Measurements from ENCODE around the gene HDAC3. TPM values are rescaled to one million over a fixed set of nuclear protein-coding genes. Genes with fewer than 3 reads are reported as not detected.
A peak's percentile ranks its signal among the peaks of the same experiment; 100 is the strongest.

HDAC3 gene
- total RNA-seq, 6 experiments from 2014 or later, result 18.2 to 26.5 (median 23.3) TPM

DNA sequence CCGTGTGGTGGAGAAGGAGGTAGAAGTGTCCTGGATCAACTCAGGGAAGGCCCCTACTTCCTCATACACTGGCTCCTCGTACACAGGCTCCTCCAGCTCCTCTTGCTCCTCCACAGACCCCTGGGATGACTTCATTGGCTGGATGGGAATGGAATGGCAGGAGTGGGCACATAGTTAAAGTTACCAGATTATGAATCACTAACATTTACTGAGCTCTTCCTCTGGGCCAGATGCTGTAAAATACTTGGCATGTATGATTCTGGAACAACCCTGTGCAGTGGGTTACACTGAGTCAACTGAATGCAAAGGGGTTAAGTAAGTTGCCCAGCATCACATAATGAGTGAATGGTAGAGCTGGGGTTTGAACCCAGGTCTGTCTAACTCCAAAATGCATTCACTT, 17.6 kb upstream of the HDAC3 start:
- 83% methylated on average over 2 of the region's 2 CpGs for WGBS (ENCODE audit: insufficient coverage, low coverage, low lambda C conversion rate, missing lambda C conversion rate)
- ATAC-seq (no peak), DNase-seq (no peak)
- H3K4me1 ChIP-seq, result no peaks in the 10 kb centered on the region
- no peaks in the 10 kb centered on the region for H3K9me3 ChIP-seq
- no peak for TF ChIP-seq POLR2A (IDR thresholded peaks at IDR 0.05)
- TF ChIP-seq, protein P1, sequence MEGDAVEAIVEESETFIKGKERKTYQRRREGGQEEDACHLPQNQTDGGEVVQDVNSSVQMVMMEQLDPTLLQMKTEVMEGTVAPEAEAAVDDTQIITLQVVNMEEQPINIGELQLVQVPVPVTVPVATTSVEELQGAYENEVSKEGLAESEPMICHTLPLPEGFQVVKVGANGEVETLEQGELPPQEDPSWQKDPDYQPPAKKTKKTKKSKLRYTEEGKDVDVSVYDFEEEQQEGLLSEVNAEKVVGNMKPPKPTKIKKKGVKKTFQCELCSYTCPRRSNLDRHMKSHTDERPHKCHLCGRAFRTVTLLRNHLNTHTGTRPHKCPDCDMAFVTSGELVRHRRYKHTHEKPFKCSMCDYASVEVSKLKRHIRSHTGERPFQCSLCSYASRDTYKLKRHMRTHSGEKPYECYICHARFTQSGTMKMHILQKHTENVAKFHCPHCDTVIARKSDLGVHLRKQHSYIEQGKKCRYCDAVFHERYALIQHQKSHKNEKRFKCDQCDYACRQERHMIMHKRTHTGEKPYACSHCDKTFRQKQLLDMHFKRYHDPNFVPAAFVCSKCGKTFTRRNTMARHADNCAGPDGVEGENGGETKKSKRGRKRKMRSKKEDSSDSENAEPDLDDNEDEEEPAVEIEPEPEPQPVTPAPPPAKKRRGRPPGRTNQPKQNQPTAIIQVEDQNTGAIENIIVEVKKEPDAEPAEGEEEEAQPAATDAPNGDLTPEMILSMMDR (IDR thresholded peaks at IDR 0.05), result no peak
- intact Hi-C loops (cut with DNase I), result no loop called here
- H3K4me3 ChIP-seq, result no peak overlapping the region
- H3K36me3 ChIP-seq, result no peaks in the 10 kb centered on the region
- H3K27me3 ChIP-seq, result no peaks in the 10 kb centered on the region
- no peak overlapping the region for H3K27ac ChIP-seq

DNA sequence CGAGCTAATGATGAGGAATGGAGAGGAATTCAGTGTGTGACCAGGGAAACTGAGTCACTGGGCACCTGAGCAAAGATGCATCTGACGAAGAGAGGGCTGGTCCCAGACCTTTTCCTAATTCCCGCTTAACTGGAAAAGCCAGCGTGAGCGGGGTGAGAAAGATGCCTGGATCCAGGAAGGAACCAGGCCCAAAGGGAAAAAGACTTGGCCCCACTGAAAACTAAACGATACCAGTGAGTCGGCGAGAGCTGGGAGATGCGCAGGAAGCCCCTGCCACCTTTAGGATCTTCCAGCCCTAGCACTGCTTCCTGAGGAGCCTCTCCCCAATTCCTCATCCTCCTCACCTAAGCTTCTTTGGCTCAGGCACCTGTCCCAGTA, 15.1 kb upstream of the HDAC3 start:
- 64% methylated on average over 7 of the region's 9 CpGs for WGBS (ENCODE audit: insufficient coverage, low coverage, low lambda C conversion rate, missing lambda C conversion rate)
- TF ChIP-seq, protein P1 (IDR thresholded peaks at IDR 0.05), result no peak
- no peak for TF ChIP-seq POLR2A (IDR thresholded peaks at IDR 0.05)
- Histone ChIP-seq H3K27me3 (no peaks in the 10 kb centered on the region), H3K36me3 (no peaks in the 10 kb centered on the region), H3K27ac (peak overlapping the region in 2 of 3 donors; percentile 10 to 43), H3K4me1 (no peaks in the 10 kb centered on the region), H3K9me3 (no peaks in the 10 kb centered on the region), H3K4me3 (peak overlapping the region; percentile 35 to 62 (median 54))
- ATAC-seq, result no peak
- no peak for DNase-seq
- intact Hi-C loops (cut with DNase I), result no loop called here

DNA sequence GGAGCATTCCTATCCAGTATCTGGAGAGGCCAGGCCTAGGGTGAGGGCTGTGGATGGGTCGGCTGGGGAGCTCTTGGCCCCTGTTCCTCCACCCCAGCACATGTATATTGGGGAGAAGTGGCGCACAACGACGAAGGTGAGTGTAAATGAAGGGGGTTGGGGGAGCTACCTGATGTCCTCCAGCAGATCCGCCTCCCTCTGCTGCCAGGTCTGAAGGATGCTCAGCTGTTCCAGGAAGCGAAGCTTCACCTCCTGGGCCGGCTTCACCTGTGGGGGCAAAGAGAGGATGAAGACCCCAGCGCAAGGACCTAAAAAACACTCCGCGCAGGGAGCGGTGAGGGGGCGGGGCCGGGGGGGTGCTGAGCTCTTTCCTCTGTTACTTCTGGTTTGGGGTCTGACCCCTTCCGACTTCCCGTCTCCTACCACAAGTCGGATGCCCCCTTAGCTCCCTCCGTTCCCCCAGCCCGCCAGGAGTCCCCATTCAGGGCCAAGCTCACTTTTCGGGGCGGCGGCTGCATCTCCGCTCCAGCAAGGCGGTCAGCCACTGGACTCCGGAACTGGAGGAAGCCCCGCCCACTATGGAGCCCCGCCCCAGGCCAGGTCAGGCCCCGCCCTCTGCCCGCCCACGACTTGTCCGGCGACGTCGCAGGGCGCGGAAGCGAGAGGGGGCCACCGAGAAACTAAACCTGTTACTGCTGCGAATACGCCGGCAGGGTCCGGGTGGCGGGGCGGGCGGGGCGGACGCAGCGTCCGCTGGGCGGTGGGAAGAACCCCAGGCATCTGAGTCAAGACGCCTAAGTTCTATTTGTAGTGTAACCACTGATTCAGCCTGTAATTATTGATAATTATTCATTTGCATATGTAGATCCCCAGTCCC, 14.4 kb upstream of the HDAC3 start, which contains the start of gene FCHSD1:
Gene FCHSD1 (minus strand): TSS at position 568 of the 877 bp plus-strand sequence. CDS start 50 bp downstream, at position 518.
- H3K4me3 ChIP-seq, result peak within 1 kb of the TSS; percentile 35 to 62 (median 54)
- TF ChIP-seq, protein P1 (IDR thresholded peaks at IDR 0.05), result peak in 1 of 4 donors; percentile 16
- TF ChIP-seq POLR2A (IDR thresholded peaks at IDR 0.05), result peak; percentile 13
- peak; percentile 95 to 99 (median 98) for ATAC-seq
- no peaks in the 10 kb centered on the region for H3K27me3 ChIP-seq
- no peaks in the 10 kb centered on the region for H3K36me3 ChIP-seq
- no peaks in the 10 kb centered on the region for H3K9me3 ChIP-seq
- intact Hi-C loops (cut with DNase I), result no loop called here
- H3K4me1 ChIP-seq, result no peaks in the 10 kb centered on the region
- WGBS (ENCODE audit: insufficient coverage, low coverage, low lambda C conversion rate, missing lambda C conversion rate), result 3% methylated on average over 30 of the region's 50 CpGs
- DNase-seq, result peak; percentile 90 to 93 (median 92)
- peak within 1 kb of the TSS in 2 of 3 donors; percentile 10 to 43 for H3K27ac ChIP-seq

DNA sequence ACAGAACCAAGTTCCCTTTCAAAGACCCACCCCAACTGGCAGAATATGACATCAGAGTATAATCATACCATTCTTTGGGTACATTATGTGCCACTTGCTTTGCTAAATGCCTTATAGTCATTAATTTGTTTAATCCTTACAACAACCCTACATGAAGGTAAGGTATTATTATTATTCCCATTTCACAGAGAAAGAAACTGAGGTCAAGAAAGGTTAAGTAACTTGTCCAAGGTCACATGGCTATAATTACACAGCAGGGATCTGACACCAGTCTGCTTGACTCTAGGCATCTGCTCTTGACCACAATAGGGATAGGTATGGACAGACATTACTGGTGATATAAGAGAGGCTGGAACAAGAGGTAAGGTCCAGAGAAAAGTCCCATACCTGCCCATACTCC, 13.3 kb upstream of the HDAC3 start:
- TF ChIP-seq, protein P1 (IDR thresholded peaks at IDR 0.05), result no peak
- no peak for TF ChIP-seq POLR2A (IDR thresholded peaks at IDR 0.05)
- Histone ChIP-seq H3K27me3 (no peaks in the 10 kb centered on the region), H3K9me3 (no peaks in the 10 kb centered on the region), H3K4me1 (no peaks in the 10 kb centered on the region), H3K4me3 (no peak overlapping the region), H3K36me3 (no peaks in the 10 kb centered on the region), H3K27ac (no peak overlapping the region)
- no peak for ATAC-seq
- DNase-seq, result no peak
- intact Hi-C loops (cut with DNase I), result no loop called here
